Brain microvascular endothelial cell (primary cell): ENCODE measurements around the gene FARP2.

Source experiments
- DNase-seq: peaks from one replicate; pipeline ENCODE4 v3.0.0-alpha.2; 2020
- H3K27ac ChIP-seq: fragments of 250-450 bp; sonication (Bioruptor Pico); 2 replicates; pipeline ENCODE4 v1.5.1; 2020; ENCODE audit warnings: mild to moderate bottlenecking, moderate library complexity
- H3K27me3 ChIP-seq: fragments of 250-450 bp; sonication (Bioruptor Pico); replicated peaks from 2 replicates; pipeline ENCODE4 v1.5.1; 2020; ENCODE audit warnings: mild to moderate bottlenecking
- H3K36me3 ChIP-seq: fragments of 250-450 bp; sonication (Bioruptor Pico); replicated peaks from 2 replicates; pipeline ENCODE4 v1.5.1; 2020; ENCODE audit warnings: mild to moderate bottlenecking
- H3K4me3 ChIP-seq: 2 replicates; pipeline ENCODE4 v1.5.1; 2011; ENCODE audit warnings: low read depth, mild to moderate bottlenecking, control low read depth, low read length, moderate library complexity
- CTCF ChIP-seq: IDR thresholded peaks from 2 replicates; pipeline ENCODE4 v1.5.1; 2011; ENCODE audit warnings: low read depth, mild to moderate bottlenecking, moderate library complexity, low read length, control low read depth, inconsistent platforms; ENCODE audit errors: missing control alignments
- in situ Hi-C: cut with HindIII; loops from 2 replicates; pipeline ENCODE4 v1.10.0; 2017; ENCODE audit warnings: low sequenced_read_pairs, low pct_ligation_motif_present

Gene FARP2

DNA sequence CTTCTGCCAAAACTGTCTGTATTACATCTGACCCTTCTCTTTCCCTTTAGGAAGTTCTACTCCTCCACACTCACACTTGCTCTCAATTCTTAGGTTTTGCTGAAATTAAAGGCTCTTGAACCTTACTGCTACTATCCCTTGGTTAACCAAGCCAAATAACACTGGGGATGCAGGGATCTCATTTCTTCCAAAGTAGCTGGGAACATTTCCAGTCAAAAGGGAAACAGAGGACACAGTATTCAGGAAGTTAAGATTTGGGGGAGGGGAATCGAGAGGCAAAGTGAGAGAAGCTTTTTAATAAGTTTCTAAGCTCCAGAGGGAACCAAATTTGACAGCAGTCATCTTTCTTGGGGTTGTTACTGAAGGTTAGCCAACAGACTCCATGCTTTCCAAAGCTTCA lies 34.2 kb upstream of the FARP2 start:
- no peak for DNase-seq
- TF ChIP-seq CTCF: no peak
- Histone ChIP-seq H3K4me3 (no peak overlapping the region), H3K27ac (no peak overlapping the region), H3K27me3 (no peaks in the 10 kb centered on the region), H3K36me3 (peaks cover 19% of the 10 kb centered on the region)
- in situ Hi-C loops: no loop called here

- no peak for DNase-seq
- H3K36me3 ChIP-seq: peaks cover 32% of the 10 kb centered on the region
- H3K27me3 ChIP-seq: no peaks in the 10 kb centered on the region
- no peak for TF ChIP-seq CTCF
- H3K4me3 ChIP-seq: no peak overlapping the region
- no peak overlapping the region for H3K27ac ChIP-seq
- in situ Hi-C loops: no loop called here
Measured at GRCh38 chr2:241323778-241324177, 32.3 kb upstream of the FARP2 start.

- no peak for DNase-seq
- Histone ChIP-seq H3K27me3 (no peaks in the 10 kb centered on the region), H3K27ac (no peak overlapping the region), H3K4me3 (no peak overlapping the region), H3K36me3 (peaks cover 42% of the 10 kb centered on the region)
- in situ Hi-C loops: no loop called here
- TF ChIP-seq CTCF: no peak
Measured at GRCh38 chr2:241324775-241325174, 31.3 kb upstream of the FARP2 start.

DNA sequence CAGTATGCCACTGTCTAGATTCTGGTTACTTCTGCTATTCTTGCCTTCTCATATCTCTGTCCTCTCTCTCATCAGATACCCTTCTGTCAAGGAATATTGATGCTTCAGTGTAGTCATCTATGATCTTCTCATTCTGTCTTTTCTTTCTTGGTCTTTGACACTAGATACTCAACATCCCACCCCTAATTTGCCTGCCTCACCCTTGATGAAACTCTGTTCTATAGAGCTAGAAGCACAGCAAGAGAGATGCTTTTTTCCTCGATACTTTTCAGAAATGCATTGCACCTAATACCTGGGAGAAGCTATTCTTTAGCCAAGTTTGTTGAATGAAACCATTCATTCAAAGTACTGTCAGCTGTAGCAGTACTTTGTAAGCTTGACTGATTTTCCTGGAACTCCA lies 30.8 kb upstream of the FARP2 start:
- no peak for DNase-seq
- in situ Hi-C loops: no loop called here
- H3K27me3 ChIP-seq: no peaks in the 10 kb centered on the region
- H3K27ac ChIP-seq: no peak overlapping the region
- H3K36me3 ChIP-seq: peaks cover 46% of the 10 kb centered on the region
- no peak for TF ChIP-seq CTCF
- H3K4me3 ChIP-seq: no peak overlapping the region

DNA sequence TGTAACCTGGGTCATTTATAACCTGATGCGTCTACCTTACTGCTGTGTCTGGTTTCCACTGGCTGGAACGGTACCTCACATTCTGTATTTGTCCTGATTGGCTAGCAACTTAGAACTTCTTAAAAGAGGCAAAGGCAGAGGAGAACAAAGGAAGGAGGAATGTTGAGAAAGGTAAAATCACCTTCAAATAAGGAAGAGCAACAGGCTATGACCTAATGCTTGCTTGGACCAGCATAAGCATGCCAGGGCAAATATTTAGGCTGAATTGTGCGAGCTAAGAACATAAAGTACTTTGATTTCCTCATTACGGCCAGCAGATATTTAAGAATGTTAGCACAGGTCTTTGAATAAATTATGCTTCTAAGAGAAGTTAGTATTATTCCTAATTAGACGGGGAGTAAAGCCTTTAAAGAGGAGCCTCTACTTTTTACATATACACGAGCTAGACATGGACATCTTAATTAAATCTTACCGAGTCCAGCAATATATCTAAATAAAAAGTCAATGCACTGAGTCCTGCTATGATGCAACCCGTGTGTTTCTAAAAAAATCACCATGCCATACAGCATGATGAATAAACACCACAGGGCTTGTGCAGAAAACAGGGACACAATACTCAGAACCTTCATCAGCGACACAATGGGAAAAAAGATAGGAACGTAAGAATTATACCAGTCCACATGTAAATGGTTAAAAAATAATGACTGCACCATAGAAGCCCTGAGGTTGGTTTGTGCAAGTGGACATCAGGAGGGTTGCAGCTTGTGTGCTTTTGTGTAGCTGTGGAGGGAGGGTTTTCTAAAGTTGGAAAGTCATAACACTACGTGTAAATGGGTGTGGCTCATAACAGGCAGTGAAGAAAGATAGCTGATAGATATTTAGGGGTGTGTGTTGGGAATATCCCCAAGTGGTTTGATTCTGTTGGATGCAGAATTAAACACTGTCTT lies 26.1 kb upstream of the FARP2 start:
- Histone ChIP-seq H3K36me3 (peaks cover 51% of the 10 kb centered on the region), H3K27ac (no peak overlapping the region), H3K27me3 (no peaks in the 10 kb centered on the region), H3K4me3 (no peak overlapping the region)
- DNase-seq: no peak
- TF ChIP-seq CTCF: no peak
- in situ Hi-C loops: no loop called here
